ENCODE results near the gene COL9A3. TPM values are rescaled to one million over a fixed set of nuclear protein-coding genes. Genes with fewer than 3 reads are reported as not detected.

COL9A3 gene
- total RNA-seq, 1 experiment from 2014 or later, result 150 TPM

GRCh38 chr20:62804627-62805154 lies 12.2 kb upstream of the COL9A3 start, which contains the start of gene OGFR:
Gene OGFR, plus strand, starts transcription at chr20:62804835. Its CDS starts 25 bp downstream, at chr20:62804860.
- Histone ChIP-seq H4K91ac (ENCODE audit: insufficient read length, low read depth, low read length) (no peak within 1 kb of the TSS), H2BK20ac (ENCODE audit: low read depth, low read length, poor library complexity, severe bottlenecking) (no peak within 1 kb of the TSS), H2BK12ac (ENCODE audit: insufficient read length, low read depth, low read length) (no peak within 1 kb of the TSS), H2BK15ac (ENCODE audit: low read depth, low read length) (no peak within 1 kb of the TSS), H4K8ac (replicated peaks; ENCODE audit: insufficient read length, low read depth, low read length) (no peak within 1 kb of the TSS), H3K23me2 (ENCODE audit: insufficient read length, low read depth, low read length, poor library complexity, severe bottlenecking) (no peaks in the 10 kb centered on the region), H3K27ac (ENCODE audit: insufficient read length, low read depth, low read length) (no peak within 1 kb of the TSS), H3K9me3 (ENCODE audit: control insufficient read depth, low read depth, low read length) (no peaks in the 10 kb centered on the region), H4K5ac (ENCODE audit: insufficient read length, low read depth, low read length) (no peak within 1 kb of the TSS), H3T11ph (ENCODE audit: low read length) (no peak within 1 kb of the TSS), H3K14ac (ENCODE audit: insufficient read depth, low read length) (peak within 1 kb of the TSS; percentile 77; the same call in 1 of the 2 replicates), H2AFZ (ENCODE audit: low read length) (no peak within 1 kb of the TSS), H3K79me2 (ENCODE audit: insufficient read depth, low read length) (no peaks in the 10 kb centered on the region), H3K4me2 (ENCODE audit: insufficient read depth, insufficient read length, low read length) (peak within 1 kb of the TSS; percentile 53), H3K9ac (ENCODE audit: extremely low read depth, insufficient read length, low read length) (peak within 1 kb of the TSS; percentile 60), H3K56ac (ENCODE audit: insufficient read length, low read depth, low read length) (no peak within 1 kb of the TSS), H4K20me1 (ENCODE audit: control insufficient read depth, insufficient read depth, insufficient read length) (no peaks in the 10 kb centered on the region), H3K27me3 (ENCODE audit: insufficient read depth, low read length) (no peaks in the 10 kb centered on the region), H3K23ac (ENCODE audit: insufficient read length, low read depth, low read length) (no peak within 1 kb of the TSS), H2BK120ac (ENCODE audit: low read depth, low read length, poor library complexity, severe bottlenecking) (no peak within 1 kb of the TSS), H3K4me1 (ENCODE audit: insufficient read depth, low read length) (no peaks in the 10 kb centered on the region; the same call in 1 of the 2 replicates), H2BK5ac (ENCODE audit: insufficient read length, low read length) (no peak within 1 kb of the TSS), H3K4ac (ENCODE audit: low read depth, low read length) (no peak within 1 kb of the TSS), H3K79me1 (ENCODE audit: insufficient read depth, low read depth, low read length, poor library complexity, severe bottlenecking) (no peaks in the 10 kb centered on the region), H3K18ac (ENCODE audit: insufficient read length, low read depth, low read length) (no peak within 1 kb of the TSS), H2AK5ac (ENCODE audit: insufficient read length, low read length) (no peak within 1 kb of the TSS)
- WGBS (ENCODE audit: extremely low coverage, insufficient read length, low lambda C conversion rate), result no CpG with 5 or more reads among the region's 77 CpGs
- peaks cover 10 to 16% of the 10 kb centered on the region in 2 experiments for H3K4me1 Mint-ChIP-seq
- peak within 1 kb of the TSS; percentile 90 to 94 for H3K4me3 Mint-ChIP-seq
- peaks cover 4 to 28% (median 23%) of the 10 kb centered on the region in 3 experiments for H3K36me3 Mint-ChIP-seq (ENCODE audit: insufficient read depth in 1 of 3, low read depth in 3 of 3)
- TF ChIP-seq, protein P1, sequence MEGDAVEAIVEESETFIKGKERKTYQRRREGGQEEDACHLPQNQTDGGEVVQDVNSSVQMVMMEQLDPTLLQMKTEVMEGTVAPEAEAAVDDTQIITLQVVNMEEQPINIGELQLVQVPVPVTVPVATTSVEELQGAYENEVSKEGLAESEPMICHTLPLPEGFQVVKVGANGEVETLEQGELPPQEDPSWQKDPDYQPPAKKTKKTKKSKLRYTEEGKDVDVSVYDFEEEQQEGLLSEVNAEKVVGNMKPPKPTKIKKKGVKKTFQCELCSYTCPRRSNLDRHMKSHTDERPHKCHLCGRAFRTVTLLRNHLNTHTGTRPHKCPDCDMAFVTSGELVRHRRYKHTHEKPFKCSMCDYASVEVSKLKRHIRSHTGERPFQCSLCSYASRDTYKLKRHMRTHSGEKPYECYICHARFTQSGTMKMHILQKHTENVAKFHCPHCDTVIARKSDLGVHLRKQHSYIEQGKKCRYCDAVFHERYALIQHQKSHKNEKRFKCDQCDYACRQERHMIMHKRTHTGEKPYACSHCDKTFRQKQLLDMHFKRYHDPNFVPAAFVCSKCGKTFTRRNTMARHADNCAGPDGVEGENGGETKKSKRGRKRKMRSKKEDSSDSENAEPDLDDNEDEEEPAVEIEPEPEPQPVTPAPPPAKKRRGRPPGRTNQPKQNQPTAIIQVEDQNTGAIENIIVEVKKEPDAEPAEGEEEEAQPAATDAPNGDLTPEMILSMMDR (conservative IDR thresholded peaks at IDR 0.05), result no peak
- DNase-seq, result peak; percentile 55
- H3K27ac Mint-ChIP-seq, result no peak within 1 kb of the TSS; a peak in 1 of 7 replicates
- peaks cover 19% of the 10 kb centered on the region for H3K27me3 Mint-ChIP-seq (ENCODE audit: low read depth)
- no peaks in the 10 kb centered on the region for H3K9me3 Mint-ChIP-seq

Data from H9 (cell line).